HEK293 (cell line): Measurements from ENCODE around the gene GRAMD4.

Source experiments
- CTCF ChIA-PET: fragments of 350-600 bp; formaldehyde crosslinking; extraction: SDS; loops from one replicate; lab custom pipeline; 2021; ENCODE audit warnings: antibody characterized with exemption; lab: Yijun Ruan, JAX
- POLR2A ChIA-PET: fragments of 300-600 bp; formaldehyde crosslinking; extraction: SDS; loops from one replicate; lab custom pipeline; 2020; ENCODE audit warnings: antibody characterized with exemption, inconsistent platforms; lab: Yijun Ruan, JAX
- H3K27ac ChIP-seq: fragments of 200-500 bp; sonication (Bioruptor generic); 2 replicates; pipeline ENCODE4 v1.5.1; 2014; ENCODE audit warnings: low read depth, low read length, control low read depth, inconsistent platforms; ENCODE audit errors: extremely low read depth
- H3K36me3 ChIP-seq, 2 experiments: fragments of 200-500 bp in 1 of 2; sonication (Bioruptor generic) in 1 of 2; 1 replicate in 1 of 2; 2 replicates in 1 of 2; pipeline ENCODE4 v1.5.1; 2014 to 2017; ENCODE audit warnings: inconsistent platforms in 2 of 2, low read length in 2 of 2; ENCODE audit not compliant: control insufficient read depth in 2 of 2, insufficient read depth in 1 of 2
- H3K4me1 ChIP-seq: fragments of 200-500 bp; sonication (Bioruptor generic); 2 replicates; pipeline ENCODE4 v1.5.1; 2014; ENCODE audit warnings: mild to moderate bottlenecking, low read length, inconsistent platforms; ENCODE audit not compliant: control insufficient read depth, insufficient read depth
- H3K4me3 ChIP-seq: 2 replicates; pipeline ENCODE4 v1.5.1; 2011; ENCODE audit warnings: low read depth, mild to moderate bottlenecking, control low read depth, low read length, moderate library complexity
- H3K9me3 ChIP-seq: fragments of 200-500 bp; sonication (Bioruptor generic); 2 replicates; pipeline ENCODE4 v1.5.1; 2014; ENCODE audit warnings: low read depth, low read length, inconsistent platforms; ENCODE audit not compliant: control insufficient read depth, insufficient read depth
- KLF10 ChIP-seq: fragments of 450-650 bp; IDR thresholded peaks from 2 replicates; pipeline ENCODE4 v1.5.1; 2018; ENCODE audit warnings: missing biosample characterization, mild to moderate bottlenecking, missing genetic modification characterization
- RBAK ChIP-seq: fragments of 450-650 bp; formaldehyde crosslinking; IDR thresholded peaks from 2 replicates; pipeline ENCODE4 v1.5.1; 2016; ENCODE audit warnings: missing biosample characterization, missing genetic modification characterization
- SETDB1 ChIP-seq: IDR thresholded peaks from one replicate; pipeline ENCODE4 v1.6.1; 2017; ENCODE audit warnings: mild to moderate bottlenecking, low read length, moderate library complexity, mixed read lengths; ENCODE audit not compliant: insufficient read length
- ZBTB26 ChIP-seq: fragments of 450-650 bp; formaldehyde crosslinking; optimal IDR thresholded peaks from 2 replicates; pipeline ENCODE3; 2016; ENCODE audit warnings: missing biosample characterization, mild to moderate bottlenecking, missing genetic modification characterization
- ZBTB49 ChIP-seq: fragments of 450-650 bp; formaldehyde crosslinking; IDR thresholded peaks from 2 replicates; pipeline ENCODE4 v1.5.1; 2016; ENCODE audit warnings: missing biosample characterization, missing genetic modification characterization, low read depth
- ZFP41 ChIP-seq: fragments of 450-650 bp; formaldehyde crosslinking; IDR thresholded peaks from 2 replicates; pipeline ENCODE4 v1.5.1; 2016; ENCODE audit warnings: missing biosample characterization, missing genetic modification characterization, borderline replicate concordance
- ZFP69B ChIP-seq: fragments of 450-650 bp; formaldehyde crosslinking; IDR thresholded peaks from 2 replicates; pipeline ENCODE4 v1.5.1; 2016; ENCODE audit warnings: missing biosample characterization, missing genetic modification characterization
- ZNF114 ChIP-seq: fragments of 450-650 bp; formaldehyde crosslinking; IDR thresholded peaks from 2 replicates; pipeline ENCODE4 v1.5.0; 2017; ENCODE audit warnings: missing biosample characterization, missing genetic modification characterization
- ZNF16 ChIP-seq: fragments of 450-650 bp; formaldehyde crosslinking; IDR thresholded peaks from 2 replicates; pipeline ENCODE4 v1.5.1; 2016; ENCODE audit warnings: low read depth, missing biosample characterization, missing genetic modification characterization
- ZNF221 ChIP-seq: fragments of 450-650 bp; formaldehyde crosslinking; IDR thresholded peaks from 2 replicates; pipeline ENCODE4 v1.5.1; 2017; ENCODE audit warnings: missing biosample characterization, missing genetic modification characterization, borderline replicate concordance
- ZNF223 ChIP-seq: fragments of 450-650 bp; formaldehyde crosslinking; IDR thresholded peaks from 2 replicates; pipeline ENCODE4 v1.5.1; 2016; ENCODE audit warnings: missing biosample characterization, missing genetic modification characterization
- ZNF292 ChIP-seq: fragments of 450-650 bp; formaldehyde crosslinking; IDR thresholded peaks from 2 replicates; pipeline ENCODE4 v1.5.1; 2016; ENCODE audit warnings: low read depth, missing biosample characterization, missing genetic modification characterization, borderline replicate concordance
- ZNF311 ChIP-seq: fragments of 450-650 bp; formaldehyde crosslinking; IDR thresholded peaks from 2 replicates; pipeline ENCODE4 v1.5.1; 2017; ENCODE audit warnings: missing biosample characterization, missing genetic modification characterization, borderline replicate concordance
- ZNF341 ChIP-seq: fragments of 450-650 bp; formaldehyde crosslinking; IDR thresholded peaks from 2 replicates; pipeline ENCODE4; 2016; ENCODE audit warnings: low read depth, missing biosample characterization, missing genetic modification characterization
- ZNF426 ChIP-seq: fragments of 450-650 bp; formaldehyde crosslinking; IDR thresholded peaks from 2 replicates; pipeline ENCODE4 v1.5.1; 2017; ENCODE audit warnings: missing biosample characterization, missing genetic modification characterization, mild to moderate bottlenecking, inconsistent platforms, moderate library complexity
- ZNF521 ChIP-seq: fragments of 450-650 bp; formaldehyde crosslinking; IDR thresholded peaks from 2 replicates; pipeline ENCODE4 v1.5.1; 2017; ENCODE audit warnings: missing biosample characterization, mild to moderate bottlenecking, missing genetic modification characterization
- ZNF529 ChIP-seq: fragments of 450-650 bp; formaldehyde crosslinking; IDR thresholded peaks from 2 replicates; pipeline ENCODE4 v1.5.1; 2017; ENCODE audit warnings: missing genetic modification characterization, missing biosample characterization; ENCODE audit not compliant: insufficient replicate concordance
- ZNF571 ChIP-seq: fragments of 450-650 bp; formaldehyde crosslinking; IDR thresholded peaks from 2 replicates; pipeline ENCODE4 v1.5.0; 2017; ENCODE audit warnings: missing biosample characterization, missing genetic modification characterization
- ZNF596 ChIP-seq: fragments of 450-650 bp; IDR thresholded peaks from 2 replicates; pipeline ENCODE4 v1.5.0; 2018; ENCODE audit warnings: missing biosample characterization, mild to moderate bottlenecking, missing genetic modification characterization, moderate library complexity
- ZNF654 ChIP-seq: fragments of 450-650 bp; formaldehyde crosslinking; IDR thresholded peaks from 2 replicates; pipeline ENCODE4 v1.5.1; 2016; ENCODE audit warnings: low read depth, missing biosample characterization, missing genetic modification characterization
- ZNF776 ChIP-seq: fragments of 450-650 bp; formaldehyde crosslinking; IDR thresholded peaks from 2 replicates; pipeline ENCODE4 v1.5.0; 2017; ENCODE audit warnings: missing biosample characterization, missing genetic modification characterization, borderline replicate concordance
- ZSCAN30 ChIP-seq: fragments of 450-650 bp; IDR thresholded peaks from 2 replicates; pipeline ENCODE4 v1.5.1; 2018; ENCODE audit warnings: missing biosample characterization, mild to moderate bottlenecking, missing genetic modification characterization, moderate library complexity
- ZSCAN4 ChIP-seq: fragments of 450-650 bp; formaldehyde crosslinking; IDR thresholded peaks from 2 replicates; pipeline ENCODE4 v1.5.1; 2017; ENCODE audit warnings: missing biosample characterization, missing genetic modification characterization

The GRAMD4 gene

GRCh38 chr22:46594947-46595298, 25.3 kb upstream of the GRAMD4 start:
- H3K9me3 ChIP-seq: no peaks in the 10 kb centered on the region
- no peaks in the 10 kb centered on the region for H3K36me3 ChIP-seq
- no peak overlapping the region for H3K4me3 ChIP-seq
- no peak overlapping the region for H3K27ac ChIP-seq
- TF ChIP-seq ZNF114: no peak
- ChIA-PET CTCF (no interaction called here), POLR2A (no interaction called here)
- H3K4me1 ChIP-seq: no peaks in the 10 kb centered on the region

- POLR2A ChIA-PET: no interaction called here
- Histone ChIP-seq H3K4me1 (no peaks in the 10 kb centered on the region), H3K36me3 (no peaks in the 10 kb centered on the region), H3K27ac (no peak overlapping the region), H3K4me3 (no peak overlapping the region), H3K9me3 (no peaks in the 10 kb centered on the region)
- CTCF ChIA-PET: no interaction called here
- no peak for TF ChIP-seq ZNF16 (tag by site-specific recombination)
- no peak for TF ChIP-seq ZFP41 (tag by site-specific recombination)
- TF ChIP-seq ZNF571 (tag by site-specific recombination): no peak
- no peak for TF ChIP-seq ZSCAN4 (tag by site-specific recombination)
- no peak for TF ChIP-seq ZNF776
- TF ChIP-seq SETDB1: no peak
- TF ChIP-seq KLF10 (tag by site-specific recombination): no peak
Observed at GRCh38 chr22:46595545-46595944, 24.6 kb upstream of the GRAMD4 start.

- no peaks in the 10 kb centered on the region for H3K36me3 ChIP-seq
- no peak overlapping the region for H3K27ac ChIP-seq
- H3K9me3 ChIP-seq: no peaks in the 10 kb centered on the region
- no peak overlapping the region for H3K4me3 ChIP-seq
- no peaks in the 10 kb centered on the region for H3K4me1 ChIP-seq
- no peak for TF ChIP-seq ZBTB26
- TF ChIP-seq ZNF292: no peak
- no peak for TF ChIP-seq ZNF521 (tag by site-specific recombination)
- no peak for TF ChIP-seq ZBTB49
- no peak for TF ChIP-seq ZNF529 (tag by site-specific recombination)
- no peak for TF ChIP-seq ZNF311 (tag by site-specific recombination)
- TF ChIP-seq ZNF654: no peak
- no peak for TF ChIP-seq ZNF341 (tag by site-specific recombination)
- no peak for TF ChIP-seq ZNF223
- no peak for TF ChIP-seq ZNF596 (tag by site-specific recombination)
- no peak for TF ChIP-seq ZFP69B (tag by site-specific recombination)
- TF ChIP-seq ZNF221 (tag by site-specific recombination): no peak
- no peak for TF ChIP-seq KLF10 (tag by site-specific recombination)
- no peak for TF ChIP-seq ZSCAN30
- TF ChIP-seq ZNF426: no peak
- TF ChIP-seq RBAK (tag by site-specific recombination): no peak
- CTCF ChIA-PET: no interaction called here
- POLR2A ChIA-PET: no interaction called here
Observed at GRCh38 chr22:46596032-46596441, 24.1 kb upstream of the GRAMD4 start.
